ENCODE data around the gene PRKAG2.

Gene PRKAG2

DNA sequence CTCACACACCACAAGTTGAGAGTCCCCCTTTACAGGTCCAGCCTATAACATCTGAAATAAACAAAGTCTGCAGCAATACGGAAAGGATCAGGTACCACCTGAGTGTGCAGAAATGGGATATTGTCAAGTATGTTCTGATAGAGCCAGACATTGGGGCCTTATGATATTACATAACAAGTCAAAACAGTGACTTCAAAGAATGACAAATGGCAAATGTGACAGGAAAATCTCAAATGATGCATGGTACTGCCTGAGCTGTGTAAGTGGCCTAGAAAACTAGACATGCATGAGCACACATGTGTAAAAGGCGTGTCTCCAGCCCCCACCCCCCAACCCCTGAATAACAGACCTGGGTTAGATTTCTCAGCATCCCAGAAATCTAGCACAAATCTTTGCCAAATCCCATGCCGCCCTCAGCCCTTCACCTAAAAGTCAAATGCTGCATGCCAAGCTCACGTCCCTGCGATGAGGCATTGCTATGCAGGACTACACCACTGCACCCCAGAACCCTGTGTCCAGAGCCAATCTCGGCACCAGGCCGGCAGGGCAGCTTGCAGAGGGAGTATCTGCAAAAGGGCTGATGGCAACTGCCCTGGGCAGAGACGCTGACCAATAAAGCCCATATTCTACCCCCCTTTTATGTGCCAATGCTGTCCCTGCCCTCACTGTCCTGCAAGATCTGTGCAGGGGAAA lies 58.8 kb downstream of the PRKAG2 start:
- DNase-seq (ENCODE audit: low spot score), result no peak

DNA sequence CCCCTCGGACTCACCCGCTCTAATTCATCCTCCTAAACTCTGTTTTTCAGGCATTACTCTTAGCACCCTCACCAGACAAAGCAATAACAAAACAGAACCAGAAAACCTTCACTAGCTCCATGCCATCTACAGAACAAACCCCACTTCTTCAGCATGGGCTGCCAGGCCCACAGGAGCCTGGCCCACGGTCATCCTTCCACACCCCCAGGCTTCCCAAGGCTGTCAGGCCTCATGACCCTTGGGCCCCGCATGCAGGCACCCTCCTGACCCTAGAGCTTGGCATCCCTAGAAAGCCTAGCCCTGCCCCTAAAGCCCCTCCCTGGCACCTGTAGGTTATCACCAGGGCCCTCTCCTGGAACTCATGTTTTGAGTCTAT lies 59.6 kb downstream of the PRKAG2 start:
- no peak for DNase-seq (ENCODE audit: low spot score)

DNA sequence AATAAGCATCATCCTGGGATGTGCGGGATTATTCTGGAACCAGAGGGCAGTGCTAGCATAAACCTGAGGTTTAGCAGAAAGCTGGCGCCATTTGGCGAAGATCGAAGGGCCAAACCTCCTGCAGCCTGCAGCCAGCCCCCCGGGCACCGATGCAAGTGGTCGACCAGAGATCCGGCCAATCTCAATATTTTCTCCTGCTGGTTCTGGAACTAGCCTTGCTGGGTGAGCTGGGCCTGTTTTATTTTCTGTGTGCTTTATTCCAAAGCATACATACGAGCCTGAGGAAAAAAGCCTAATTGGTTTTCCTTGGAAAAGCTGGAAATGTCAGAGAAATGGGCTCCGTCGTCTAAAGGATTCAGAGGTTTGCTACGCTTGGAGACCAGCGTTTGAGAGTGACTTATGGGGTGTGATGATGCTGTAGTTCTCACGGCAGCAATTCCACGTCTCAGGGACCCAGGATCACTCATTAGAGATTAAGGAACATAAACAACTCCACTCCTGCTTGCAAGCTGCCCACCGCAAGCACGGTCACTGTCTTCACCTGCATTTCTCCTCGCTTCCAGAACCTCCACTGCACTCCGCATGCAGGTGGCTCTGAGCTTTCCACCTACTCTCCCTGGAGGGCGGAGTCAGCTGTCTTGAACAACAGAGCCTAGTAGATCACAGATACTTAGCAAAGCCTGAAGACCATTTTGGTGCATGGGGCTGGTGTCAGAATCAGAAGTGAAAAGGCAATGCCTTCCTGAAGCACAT lies 60.2 kb downstream of the PRKAG2 start:
- DNase-seq (ENCODE audit: low spot score), result no peak

DNA sequence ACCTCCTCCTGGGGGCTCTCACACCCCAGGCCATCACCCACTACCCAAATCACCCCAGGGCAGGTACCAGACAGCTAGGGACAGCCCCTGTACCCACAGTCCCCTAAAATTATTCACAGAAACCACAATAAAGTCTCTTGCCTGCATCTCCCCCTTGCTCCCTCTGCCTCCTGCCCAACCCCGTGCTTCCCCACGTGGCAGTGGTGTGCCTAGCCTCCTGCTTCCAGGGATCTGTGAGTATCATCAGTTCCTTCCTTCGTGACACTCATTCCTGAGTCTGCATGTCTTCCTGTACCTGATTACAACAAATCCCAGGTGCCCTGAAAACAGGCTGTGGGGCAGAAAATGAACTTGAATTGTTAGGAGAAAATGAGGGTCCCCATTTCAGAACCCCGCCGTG lies 61.5 kb downstream of the PRKAG2 start:
- no peak for DNase-seq (ENCODE audit: low spot score)

DNA sequence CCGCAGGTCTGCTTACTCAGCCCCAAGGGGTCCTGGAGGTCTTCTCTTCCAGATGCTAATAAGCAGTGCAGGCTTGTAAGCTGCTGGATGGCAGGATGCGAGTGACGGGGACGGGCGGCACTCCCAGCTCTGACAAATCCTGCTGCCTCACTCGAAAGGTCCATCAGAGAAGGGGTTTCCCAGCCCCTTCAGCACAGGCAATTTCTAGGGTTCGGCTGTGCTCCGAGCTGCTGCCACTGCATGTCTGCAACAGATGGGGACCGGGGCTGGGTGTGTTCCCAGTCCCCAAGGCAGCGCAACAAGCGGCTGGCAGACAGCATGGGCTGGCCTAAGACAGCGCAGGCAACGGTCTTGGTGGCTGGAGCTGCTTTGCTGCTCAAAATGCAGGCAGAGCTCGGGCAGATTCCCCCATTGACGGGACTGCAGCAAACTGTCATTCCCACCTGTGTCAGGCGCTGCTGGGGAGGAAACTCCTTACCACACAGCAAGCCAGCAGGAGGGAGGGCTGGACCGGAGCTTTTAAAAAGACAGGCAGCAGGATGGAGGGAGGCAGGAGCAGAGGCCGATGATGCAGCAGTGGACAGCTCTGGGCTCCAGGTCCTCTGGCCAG lies 62.4 kb downstream of the PRKAG2 start:
- DNase-seq (ENCODE audit: low spot score), result peak; percentile 44

DNA sequence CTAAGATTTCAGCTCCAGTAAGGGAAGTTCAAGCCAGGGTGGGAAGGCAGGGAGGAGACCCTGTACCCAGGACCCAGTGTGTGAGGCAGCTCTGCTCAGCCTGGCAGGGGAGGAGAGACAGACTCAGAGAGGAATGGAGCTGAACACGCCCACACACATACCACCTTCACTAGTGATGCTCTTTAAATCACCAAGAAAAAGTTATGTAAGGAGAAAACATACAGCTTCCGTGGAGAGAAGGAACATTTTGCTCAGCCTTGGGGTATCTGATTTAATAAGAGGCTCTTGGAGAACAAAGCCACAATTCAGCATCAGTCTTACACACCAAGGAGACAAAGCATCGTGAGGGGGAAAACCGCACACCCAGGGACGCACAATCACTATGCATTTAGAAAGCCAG lies 62.9 kb downstream of the PRKAG2 start:
- DNase-seq (ENCODE audit: low spot score), result no peak

DNA sequence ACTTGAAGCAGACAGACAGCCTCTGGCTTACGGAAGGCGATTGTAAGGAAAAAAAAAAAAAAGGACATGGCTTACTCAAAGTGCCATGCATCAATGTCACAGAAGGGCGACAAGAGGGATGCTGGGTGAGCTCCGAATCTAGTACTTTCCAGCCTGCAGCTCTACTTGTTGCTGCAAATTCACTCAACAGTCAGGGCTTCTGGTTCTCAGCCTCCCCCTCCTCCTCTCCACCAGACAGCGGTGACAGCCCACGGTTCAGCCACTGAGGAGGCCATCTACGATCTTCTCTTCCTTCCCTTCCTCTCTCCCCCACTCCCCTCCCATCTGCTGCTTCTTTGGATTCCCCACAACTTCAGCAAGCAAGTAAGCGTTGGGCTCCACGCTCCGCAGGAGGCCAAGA lies 63.5 kb downstream of the PRKAG2 start:
- DNase-seq (ENCODE audit: low spot score), result no peak

DNA sequence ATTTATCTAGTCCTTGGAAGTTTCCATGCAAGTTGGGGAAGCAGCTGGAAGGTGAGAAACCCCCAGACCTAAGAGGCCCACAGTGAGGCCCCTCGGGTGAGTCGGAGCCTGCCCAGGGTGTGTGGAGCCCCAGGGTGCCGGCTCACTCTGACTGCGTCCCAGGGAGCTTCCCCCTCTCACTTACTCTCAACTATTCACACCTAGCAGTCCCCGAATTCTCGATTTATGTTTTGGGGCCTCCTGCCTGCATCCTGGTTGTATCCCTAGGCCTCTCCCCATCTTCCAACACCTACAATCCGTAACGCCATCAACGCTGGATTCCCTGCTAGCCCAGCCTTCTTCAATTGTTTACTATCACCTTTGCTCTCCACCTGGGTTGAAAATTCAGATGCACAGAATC lies 63.9 kb downstream of the PRKAG2 start:
- no peak for DNase-seq (ENCODE audit: low spot score)

DNA sequence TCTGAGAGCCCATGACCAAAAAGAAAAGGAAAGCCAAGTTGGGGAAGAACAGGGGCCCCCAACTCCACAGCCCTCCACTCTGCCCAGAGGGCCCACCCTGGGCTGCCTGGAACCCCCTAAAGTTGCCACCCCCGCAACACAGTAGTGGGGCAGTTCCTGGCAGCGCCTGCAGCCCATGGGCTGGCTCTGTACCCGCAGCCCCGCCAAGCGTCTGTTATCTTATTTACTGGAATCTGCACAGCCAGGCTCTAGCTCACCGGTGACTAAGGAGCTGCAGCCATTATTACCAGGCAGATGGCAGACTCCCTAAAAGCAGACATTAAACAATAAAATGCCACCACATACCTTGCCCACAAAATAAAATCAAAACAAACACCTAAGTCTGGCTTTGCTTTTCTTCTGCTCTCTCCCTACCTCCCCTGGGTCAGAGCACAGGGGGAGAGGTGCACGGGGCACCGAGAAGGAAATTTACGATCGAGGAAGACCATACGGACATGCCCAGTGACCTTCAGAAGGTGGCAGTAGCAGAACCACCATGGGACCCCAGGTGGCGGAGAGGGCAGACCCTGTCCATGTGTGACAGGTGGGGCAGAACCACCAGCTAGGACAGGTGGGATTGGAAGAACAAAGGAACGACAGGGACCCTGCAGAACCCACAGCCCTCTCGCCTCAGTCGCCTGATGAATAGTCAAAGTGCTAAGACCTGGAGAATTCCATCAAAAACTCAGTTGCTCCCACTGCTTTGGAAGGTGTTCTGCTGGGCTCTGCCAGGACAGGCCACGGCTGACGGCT lies 66.3 kb downstream of the PRKAG2 start:
- DNase-seq (ENCODE audit: low spot score), result no peak

DNA sequence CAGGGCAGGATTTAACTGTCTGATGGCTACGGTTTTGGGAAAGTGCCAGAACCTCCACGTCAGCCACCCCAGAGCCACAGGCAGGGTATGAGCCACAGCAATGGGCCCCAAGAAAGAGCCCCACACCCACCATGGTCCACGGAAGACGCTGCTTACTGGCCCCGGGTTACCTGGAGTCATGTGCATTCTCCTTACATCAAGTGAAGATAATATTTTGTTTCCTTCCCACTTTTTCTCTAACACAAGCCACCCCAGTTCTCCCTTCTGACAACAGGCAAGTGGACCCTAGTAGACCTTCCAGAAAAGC lies 67.1 kb downstream of the PRKAG2 start:
- DNase-seq (ENCODE audit: low spot score), result no peak

DNA sequence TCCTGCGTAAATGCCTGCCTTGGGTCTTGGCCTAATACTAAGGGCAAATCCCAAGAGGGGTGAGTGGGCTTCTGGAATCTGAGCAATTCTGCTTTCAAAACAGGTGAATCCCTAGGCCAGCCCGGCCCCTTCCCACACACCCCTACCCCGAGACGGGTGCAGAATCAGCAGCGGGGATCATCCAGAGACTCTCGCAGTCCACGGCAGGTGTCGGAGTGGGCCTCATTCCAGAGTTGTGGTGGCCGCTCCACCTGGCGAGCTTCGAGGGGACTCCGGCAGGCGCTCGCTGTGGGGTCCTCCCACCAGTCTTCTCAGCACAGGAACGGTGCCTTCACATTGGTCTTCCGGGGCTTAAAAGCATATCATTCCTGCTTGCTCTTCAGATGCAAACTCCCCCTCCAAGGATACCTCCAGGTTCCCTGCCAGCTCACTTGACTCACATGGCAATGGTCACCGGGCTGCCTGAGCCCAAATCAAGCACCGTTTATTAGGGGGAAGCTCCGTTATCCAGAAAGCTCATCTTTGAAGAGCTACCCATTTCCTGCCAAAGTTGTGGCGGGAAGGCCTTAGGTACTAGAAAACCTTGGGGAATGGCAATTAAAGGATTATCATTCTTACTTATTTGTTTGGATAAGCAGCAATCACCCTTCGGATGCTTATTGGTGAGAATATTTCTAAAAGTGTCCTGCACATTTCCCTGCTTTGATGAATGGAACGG lies 67.6 kb downstream of the PRKAG2 start:
- no peak for DNase-seq (ENCODE audit: low spot score)

DNA sequence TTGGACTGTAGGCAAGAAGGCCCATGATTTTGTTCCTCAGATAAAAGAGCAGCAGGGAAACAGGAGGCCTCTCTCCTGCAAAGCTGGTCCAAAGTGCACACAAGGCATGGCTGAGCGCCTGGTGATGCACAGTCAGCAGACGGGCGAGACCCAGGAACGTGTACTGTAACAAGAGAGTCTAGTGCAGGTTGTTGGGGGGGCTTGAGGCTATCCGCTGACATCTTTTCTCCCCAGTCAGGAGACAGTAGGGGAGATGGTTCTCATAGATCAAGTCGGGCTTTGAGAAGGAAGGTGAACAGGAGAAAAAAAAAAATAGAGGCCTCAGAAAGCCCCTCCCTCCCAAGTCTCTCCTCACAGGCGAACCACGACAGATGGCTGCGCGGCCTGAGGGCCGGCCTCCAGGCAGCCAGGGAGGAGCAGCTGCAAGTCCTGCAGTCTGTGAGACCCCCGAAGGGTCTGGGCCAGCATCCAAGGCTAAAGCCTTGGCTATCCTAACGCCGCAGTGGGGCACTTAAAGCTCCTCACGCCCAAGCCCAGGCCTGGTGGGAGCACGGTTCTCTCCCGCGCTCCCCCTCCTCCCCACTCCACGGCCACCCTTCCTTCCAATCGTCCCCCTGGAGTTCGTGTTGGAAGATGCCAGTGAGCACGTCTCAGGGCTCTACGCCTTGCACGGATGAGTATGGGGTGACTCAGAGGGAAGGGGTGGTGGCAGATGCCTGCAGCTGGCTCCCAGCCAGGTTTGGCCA lies 68.3 kb downstream of the PRKAG2 start:
- DNase-seq (ENCODE audit: low spot score), result peak; percentile 51

DNA sequence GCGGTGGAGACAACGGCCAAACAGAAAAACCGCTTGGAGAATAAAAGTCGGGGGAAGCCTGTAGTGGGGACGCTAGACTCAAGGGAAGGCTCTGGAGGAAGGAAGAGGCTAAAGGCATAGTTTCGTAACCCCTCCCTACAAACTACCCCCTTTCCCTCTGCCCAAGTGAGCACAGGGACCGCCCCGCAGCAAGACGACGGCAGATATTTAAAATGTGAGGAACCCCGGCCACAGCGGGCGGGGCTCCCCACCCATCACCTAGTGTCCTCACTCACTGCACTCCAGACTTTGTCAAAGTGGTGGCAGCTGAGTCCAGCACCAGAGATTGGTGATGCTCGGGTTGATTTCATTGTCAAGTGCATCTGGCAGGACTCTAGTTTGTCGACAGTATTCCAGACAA lies 69.1 kb downstream of the PRKAG2 start:
- DNase-seq (ENCODE audit: low spot score), result no peak

DNA sequence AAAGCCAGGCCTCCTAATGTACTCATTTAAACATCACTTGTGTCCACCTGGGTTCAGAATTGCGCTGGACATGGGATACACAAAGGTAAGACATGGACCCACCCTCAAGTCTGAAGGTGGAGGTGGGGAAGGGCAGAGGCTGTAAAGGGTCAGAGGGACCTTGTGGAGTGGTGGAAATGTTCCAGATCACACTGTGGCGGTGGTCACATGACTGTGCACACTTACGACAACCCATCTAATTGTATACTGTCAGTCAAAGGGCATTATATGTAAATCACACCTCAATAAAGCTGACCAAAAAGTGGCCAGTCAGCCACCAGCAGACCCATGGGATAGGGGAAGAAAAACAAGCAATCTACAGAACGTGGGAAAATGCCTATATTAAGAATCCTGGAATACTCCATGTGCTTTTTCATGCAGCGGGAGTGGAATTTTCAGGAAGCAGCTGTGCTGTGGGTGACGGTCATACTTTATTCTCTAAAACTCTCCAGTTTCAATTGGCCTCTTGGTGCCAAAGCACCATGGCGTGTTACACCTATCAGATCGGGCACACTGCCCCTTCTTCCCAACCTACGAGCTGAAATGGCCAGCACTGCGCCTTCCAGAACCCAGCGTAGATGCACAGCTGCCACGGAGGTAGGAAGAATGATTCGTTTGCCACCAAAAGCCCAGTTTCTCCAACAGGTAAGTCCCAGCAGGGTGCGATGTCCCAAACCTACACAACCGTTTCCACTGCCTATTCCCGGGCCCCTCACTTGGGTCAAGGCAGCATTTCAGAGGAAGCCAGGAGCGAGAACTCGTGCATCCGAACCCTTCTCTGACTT lies 69.8 kb downstream of the PRKAG2 start:
- DNase-seq (ENCODE audit: low spot score), result no peak

DNA sequence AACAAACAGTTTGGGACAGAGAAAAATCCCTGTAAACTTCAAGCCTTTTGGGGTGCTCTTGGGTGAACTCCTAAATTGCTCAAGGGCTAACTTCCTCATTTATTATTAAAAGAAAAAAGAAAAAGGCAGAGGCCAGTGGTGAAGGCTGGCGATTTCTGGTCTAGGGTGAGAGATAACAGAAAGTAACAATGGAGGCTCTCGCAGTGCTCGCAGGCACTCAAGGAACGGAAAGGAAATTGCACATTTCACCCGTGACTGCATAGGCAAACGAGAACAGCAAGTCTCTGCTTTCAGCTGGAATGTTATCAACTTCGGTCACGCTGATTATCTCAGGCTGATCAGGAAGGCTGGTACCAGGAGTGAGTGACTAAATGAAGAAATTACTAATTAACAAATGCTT lies 70.7 kb downstream of the PRKAG2 start:
- DNase-seq (ENCODE audit: low spot score), result no peak

DNA sequence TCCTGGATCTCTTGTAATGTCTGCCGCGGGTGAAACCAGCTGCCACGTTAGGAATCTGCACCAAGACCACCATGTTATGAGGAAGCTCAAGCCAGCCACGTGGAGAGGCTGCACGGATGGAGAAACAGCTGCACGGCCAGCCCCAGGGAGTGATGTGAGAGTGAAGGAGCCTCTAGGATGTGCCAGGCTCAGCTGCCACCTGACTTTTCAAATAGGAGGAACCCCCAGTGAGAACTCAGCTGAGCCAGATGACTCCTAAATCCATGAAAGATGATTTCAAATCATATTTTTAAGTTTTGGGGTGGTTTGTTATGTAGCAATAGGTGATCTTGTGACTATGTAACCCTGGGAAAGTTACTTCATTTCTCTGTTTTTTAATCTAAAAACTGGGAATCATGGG lies 71.7 kb downstream of the PRKAG2 start:
- no peak for DNase-seq (ENCODE audit: low spot score)

DNA sequence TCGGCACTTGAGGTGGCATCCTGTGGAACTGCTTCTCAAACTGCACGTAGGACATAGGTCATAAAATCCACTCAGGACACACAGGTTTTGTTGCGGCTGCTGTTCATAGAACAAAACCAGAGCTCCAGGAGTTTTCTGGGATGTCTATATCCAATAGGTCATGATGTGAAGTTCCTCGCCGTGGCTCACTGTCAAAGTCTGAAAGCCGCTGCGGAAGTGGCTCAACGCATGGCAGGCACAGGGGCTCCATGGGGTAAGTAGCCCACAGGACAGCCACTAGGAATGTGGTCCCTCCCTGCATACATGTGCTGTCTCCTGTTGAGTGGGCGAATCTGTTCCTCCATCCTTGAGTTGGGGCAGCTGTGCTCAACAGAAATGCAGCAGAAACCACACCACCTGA lies 72.2 kb downstream of the PRKAG2 start:
- DNase-seq (ENCODE audit: low spot score), result no peak

DNA sequence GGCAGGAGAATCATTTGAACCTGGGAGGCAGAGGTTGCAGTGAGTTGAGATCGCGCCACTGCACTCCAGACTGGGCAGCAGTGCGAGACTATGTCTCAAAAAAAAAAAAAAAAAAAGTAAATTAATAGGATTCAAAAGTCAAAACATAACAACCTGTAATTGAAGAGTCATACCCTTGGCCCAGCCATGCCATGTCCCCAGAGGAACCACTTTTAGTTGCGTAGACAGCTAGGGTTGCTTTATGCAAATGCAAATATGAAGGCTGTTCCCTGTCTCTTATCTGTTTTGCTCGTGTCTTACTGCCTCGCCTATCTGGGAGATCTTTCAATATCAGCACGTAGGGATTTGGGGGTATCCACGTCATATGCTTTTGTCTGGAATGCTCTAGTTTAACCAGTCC lies 73.1 kb downstream of the PRKAG2 start:
- no peak for DNase-seq (ENCODE audit: low spot score)

DNA sequence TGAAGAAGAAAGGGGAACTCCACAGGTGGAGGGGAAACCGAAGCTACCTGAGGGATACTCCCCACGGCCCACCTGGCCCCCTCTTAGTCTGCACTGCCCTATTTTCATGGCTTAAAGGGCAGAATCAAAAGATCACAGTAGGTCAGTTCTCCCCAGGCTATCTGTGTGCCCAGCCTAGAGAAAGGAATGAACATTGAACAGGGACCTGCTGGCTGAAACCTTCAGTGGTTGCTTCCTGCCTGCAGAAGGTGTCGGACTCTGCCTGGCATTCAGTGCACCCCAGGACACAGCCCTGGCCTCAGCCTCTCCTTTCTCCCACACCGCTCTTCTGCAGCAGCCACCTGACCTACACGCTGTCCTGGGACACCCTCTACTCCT lies 74.5 kb downstream of the PRKAG2 start:
- no peak for DNase-seq (ENCODE audit: low spot score)

DNA sequence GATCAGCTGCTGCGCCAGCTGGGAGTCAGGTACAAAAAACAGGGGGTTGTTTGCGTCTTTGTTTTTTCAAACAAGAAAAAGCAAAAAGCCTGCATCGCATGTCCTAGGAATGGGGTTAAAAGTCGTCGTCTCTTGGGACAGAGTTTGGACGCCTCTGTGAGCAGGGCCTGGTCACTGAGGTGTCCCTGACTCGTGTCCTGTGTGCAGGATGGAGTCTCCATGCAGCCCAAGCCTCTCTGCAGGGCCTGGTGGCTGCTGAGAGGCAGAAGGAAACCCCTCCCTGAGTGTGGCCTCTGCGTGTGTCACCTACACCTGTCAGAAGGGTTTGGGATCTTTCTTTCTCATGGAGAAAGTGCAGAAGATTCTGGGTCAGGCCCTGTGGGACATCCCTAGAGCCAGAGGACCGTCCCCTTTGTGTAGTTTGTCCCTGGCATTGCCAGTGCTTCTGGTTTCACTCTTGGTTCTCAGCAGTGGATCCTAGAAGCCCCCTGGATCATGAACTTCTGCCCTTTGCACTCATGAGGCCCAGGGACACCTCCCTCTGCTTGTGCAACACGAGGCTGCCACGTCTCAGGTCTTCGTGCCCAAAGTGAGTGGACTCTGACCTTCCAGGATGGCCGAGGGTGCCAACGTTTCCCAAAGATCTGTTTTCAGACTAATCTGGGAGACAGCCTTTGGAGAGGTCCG lies 75.0 kb downstream of the PRKAG2 start:
- DNase-seq (ENCODE audit: low spot score), result no peak
